ENCODE results near the gene PNKD.
A peak's percentile ranks its signal among the peaks of the same experiment; 100 is the strongest.
"Not testable (repeated sequence)": the region's sequence is repeated elsewhere in the genome, so short reads cannot be mapped to it uniquely, and the experiment has no call there.

Gene PNKD

DNA sequence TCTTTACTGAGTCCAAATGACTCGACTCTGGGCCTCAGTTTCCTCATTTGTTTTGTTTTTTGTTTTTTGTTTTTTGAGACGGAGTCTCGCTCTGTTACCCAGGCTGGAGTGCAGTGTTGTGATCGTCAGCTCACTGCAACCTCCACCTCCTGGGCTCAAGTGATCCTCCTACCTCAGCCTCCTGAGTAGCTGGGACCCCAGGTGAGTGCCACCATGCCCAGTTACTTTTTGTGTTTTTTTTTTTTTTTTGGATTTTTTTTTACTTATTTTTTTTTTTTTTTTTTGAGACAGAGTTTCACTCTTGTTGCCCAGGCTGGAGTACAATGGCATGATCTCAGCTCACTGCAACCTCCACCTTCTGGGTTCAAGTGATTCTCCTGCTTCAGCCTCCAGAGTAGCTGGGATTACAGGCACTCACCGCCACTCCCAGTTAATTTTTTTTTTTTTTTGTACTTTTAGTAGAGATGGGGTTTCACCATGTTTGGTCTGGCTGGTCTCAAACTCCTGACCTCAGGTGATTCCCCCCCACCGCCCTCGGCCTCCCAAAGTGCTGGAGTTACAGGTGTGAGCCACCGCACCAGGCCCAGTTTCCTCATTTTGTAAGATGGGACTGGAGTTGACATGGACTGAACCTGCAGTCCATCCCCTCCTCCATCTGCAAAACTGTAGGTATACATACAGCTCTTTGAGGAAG, 3.0 kb downstream of the PNKD start:
- not testable (repeated sequence) for DNase-seq (ENCODE audit: low read depth in 3 of 3)

GRCh38 chr2:218273908-218274249, 3.6 kb downstream of the PNKD start:
- DNase-seq (ENCODE audit: low read depth in 3 of 3), result no peak

DNA sequence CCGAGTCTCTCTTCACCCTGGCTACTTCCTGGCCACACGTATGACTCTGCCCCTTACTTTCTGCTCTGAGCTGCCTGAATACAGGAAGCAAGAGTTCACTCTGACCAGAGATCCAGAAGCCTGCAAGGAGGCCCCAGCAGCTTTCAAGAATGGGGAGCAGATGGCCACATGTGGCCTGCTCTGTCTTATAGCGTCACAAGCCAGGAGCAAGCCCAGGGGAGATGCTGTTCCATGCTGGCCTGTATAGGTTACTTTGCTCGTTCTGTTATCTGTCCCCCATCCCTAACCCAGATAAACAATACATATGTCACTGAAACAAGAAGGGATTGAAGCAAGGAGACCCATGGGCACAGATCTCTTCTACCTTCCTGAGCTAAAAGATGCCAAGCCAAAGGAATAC, 4.3 kb downstream of the PNKD start:
- no peak for DNase-seq (ENCODE audit: low read depth in 3 of 3)

- DNase-seq (ENCODE audit: low read depth in 3 of 3), result no peak
Observed at GRCh38 chr2:218275371-218276072, 5.2 kb downstream of the PNKD start.

DNA sequence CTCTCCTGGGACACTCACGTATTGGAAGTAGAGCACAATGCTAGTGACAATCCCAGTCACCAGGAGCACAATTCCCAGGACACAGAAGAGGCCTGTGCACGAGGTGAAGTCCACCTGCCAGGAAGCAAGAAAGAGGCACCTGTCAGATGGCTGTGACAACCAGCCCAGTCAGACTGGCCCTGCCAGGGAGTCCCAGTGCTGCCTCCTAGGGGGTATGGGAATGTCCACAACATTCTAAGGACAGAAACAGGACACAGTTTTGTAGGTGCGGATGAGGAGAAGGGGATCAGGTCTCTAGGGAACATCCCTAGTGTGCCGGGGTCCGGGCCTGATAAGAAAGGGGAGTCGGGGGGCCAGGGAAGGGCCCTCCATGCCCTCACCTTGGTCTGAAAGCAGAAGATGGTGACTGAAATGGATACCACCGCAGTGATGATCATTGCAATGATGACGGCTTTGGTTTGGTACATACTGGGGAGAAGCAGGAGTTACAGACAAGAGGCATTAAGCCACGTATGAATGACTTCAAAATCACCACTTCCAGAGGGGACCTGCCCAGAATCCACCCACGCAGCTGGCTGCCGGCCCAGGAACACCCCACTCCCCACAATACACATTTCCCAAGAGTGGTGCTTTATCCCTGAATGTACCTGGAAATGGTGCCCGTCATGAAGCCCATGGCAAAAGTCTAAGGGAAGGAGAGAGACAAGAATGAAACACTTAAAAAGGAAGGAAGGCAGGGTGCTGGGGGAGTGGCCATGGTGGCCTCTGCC, 6.9 kb downstream of the PNKD start:
- DNase-seq (ENCODE audit: low read depth in 3 of 3), result no peak

GRCh38 chr2:218277921-218278320, 7.6 kb downstream of the PNKD start:
- no peak for DNase-seq (ENCODE audit: low read depth in 3 of 3)

GRCh38 chr2:218278531-218279360, 8.4 kb downstream of the PNKD start:
- no peak for DNase-seq (ENCODE audit: low read depth in 3 of 3)

DNA sequence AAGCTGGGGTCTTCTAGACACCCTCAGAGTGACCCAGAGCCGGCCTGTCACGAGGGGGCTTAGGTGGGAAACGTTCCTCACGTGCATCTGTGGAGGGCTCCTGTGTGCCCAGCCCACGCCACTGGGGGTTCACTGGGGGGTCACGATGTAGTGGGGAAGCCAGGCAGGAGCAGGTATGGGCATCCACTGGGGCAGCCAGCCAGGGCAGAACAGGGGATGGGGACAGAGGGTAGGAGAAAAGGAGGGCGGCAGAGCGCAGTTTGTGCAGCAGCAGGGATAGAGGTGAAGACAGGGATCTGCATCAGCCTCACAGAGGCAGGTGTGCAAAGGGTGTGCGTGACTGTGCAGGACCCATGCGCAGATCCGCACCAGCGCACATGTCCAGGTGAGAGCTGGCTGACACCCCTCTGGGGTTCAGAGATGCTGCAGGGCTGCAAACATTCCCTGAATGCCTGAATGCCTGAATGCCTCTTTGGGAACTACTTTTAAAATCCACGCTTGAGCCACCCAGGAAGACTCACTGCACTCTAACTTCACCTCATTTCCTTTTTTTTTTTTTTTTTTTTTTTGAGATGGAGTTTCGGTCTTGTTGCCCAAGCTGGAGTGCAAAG, 10.0 kb downstream of the PNKD start:
- DNase-seq (ENCODE audit: low read depth in 3 of 3), result no peak

GRCh38 chr2:218281449-218281848, 11.1 kb downstream of the PNKD start:
- DNase-seq (ENCODE audit: low read depth in 3 of 3), result no peak

GRCh38 chr2:218282173-218282991, 12.1 kb downstream of the PNKD start:
- DNase-seq (ENCODE audit: low read depth in 3 of 3), result no peak

DNA sequence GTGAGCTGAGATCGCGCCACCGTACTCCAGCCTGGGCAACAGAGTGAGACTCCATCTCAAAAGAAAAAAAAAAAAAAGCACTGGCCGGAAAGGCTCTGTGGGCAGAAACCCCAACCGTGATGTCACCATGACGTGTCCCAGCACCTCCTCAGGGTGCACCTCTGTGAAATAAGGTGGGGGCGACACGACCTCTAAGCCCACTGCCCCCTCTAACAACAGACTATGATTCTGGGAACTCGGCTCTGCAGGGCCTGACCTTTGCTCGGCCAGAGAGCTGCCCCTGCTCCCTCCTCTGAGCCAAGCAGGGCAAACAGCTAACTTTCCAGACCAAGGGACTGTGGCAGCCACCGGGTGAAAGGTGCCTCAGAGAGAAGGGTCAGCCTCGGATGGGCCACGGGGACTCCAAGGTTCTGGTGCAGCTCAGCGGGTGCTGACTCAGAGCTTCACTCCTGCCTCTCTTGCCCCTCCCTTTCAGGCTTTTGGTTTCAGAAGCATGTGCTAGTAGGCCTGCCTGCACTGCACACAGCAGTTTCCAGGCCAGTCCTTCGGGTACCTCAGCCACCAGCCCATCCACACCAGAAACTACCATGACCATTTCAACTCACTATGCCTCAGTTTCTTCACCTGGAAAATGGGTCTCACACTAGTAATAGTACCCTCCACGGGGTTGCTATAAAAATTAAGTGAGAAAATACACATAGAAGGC, 13.9 kb downstream of the PNKD start:
- DNase-seq (ENCODE audit: low read depth in 3 of 3), result peak in 2 of 3 donors; percentile 34 to 51

GRCh38 chr2:218285604-218286003, 15.3 kb downstream of the PNKD start:
- no peak for DNase-seq (ENCODE audit: low read depth in 3 of 3)

GRCh38 chr2:218286570-218287459, 16.5 kb downstream of the PNKD start:
- DNase-seq (ENCODE audit: low read depth in 3 of 3), result peak; percentile 61 to 78 (median 76)

DNA sequence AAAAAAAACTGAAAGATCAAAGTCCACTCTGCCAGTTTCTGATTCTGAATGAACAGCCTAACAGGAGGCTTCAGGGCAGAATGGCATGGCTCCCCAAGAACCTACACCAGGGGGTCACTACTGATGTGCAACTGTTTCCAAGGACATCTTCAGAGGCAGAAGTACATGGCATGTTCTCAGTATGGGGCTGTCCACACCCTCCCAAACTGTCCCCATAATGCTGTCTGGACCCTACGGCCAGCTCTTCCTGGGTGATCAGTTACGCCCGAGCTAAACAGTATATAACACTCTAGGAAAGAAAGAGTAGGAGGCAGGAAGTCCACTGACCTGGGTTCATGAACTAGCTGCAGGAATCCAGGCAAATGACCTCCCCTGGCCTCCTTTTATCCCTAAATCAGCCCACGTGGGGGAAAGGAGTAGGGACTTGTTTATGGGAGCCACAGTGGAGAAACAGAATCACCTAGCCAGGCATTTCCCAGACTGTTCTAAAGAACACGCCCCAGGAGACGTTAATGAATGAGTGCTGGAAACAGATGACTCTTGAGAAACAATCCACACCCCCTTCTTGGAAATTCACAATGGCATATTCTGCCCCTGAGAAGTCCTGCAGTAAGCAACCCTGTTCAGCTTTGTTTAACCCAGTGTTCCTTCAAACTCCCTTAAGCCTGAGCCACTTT, 19.5 kb downstream of the PNKD start:
- DNase-seq (ENCODE audit: low read depth in 3 of 3), result no peak

- DNase-seq (ENCODE audit: low read depth in 3 of 3), result no peak
Observed at GRCh38 chr2:218290316-218291261, 20.3 kb downstream of the PNKD start.

GRCh38 chr2:218291318-218292047, 21.2 kb downstream of the PNKD start:
- DNase-seq (ENCODE audit: low read depth in 3 of 3), result no peak
